ENCODE data around the gene SHROOM1. TPM values are rescaled to one million over a fixed set of nuclear protein-coding genes. Genes with fewer than 3 reads are reported as not detected.

Gene SHROOM1
- total RNA-seq, 4 donors from 2014 or later: 7.0 to 17.0 (median 9.1) TPM

- no peak for TF ChIP-seq CTCF (IDR thresholded peaks at IDR 0.05)
- no peak for DNase-seq (ENCODE audit: low spot score)
These were observed 39.4 kb downstream of the SHROOM1 start for GRCh38 chr5:132791026-132791425.

GRCh38 chr5:132790201-132790865 is 40.1 kb downstream of the SHROOM1 start:
- ATAC-seq (ENCODE audit: low FRiP score) (no peak), DNase-seq (ENCODE audit: low spot score) (no peak)
- no peak for TF ChIP-seq CTCF (IDR thresholded peaks at IDR 0.05)

More at GRCh38 chr5:132791026-132791425, 39.4 kb downstream of the SHROOM1 start:
- ATAC-seq (ENCODE audit: low FRiP score): no peak

GRCh38 chr5:132788990-132789886 is 41.2 kb downstream of the SHROOM1 start:
- no peak for ATAC-seq (ENCODE audit: low FRiP score)
- no peak for TF ChIP-seq CTCF (IDR thresholded peaks at IDR 0.05)
- DNase-seq (ENCODE audit: low spot score): no peak

- no peak for ATAC-seq (ENCODE audit: low FRiP score)
- DNase-seq (ENCODE audit: low spot score): no peak
- no peak for TF ChIP-seq CTCF (IDR thresholded peaks at IDR 0.05)
These were observed 41.9 kb downstream of the SHROOM1 start for GRCh38 chr5:132788508-132788907.

- no peak for ATAC-seq (ENCODE audit: low FRiP score)
- DNase-seq (ENCODE audit: low spot score): no peak
- TF ChIP-seq CTCF (IDR thresholded peaks at IDR 0.05): no peak
These were observed 43.4 kb downstream of the SHROOM1 start for GRCh38 chr5:132787076-132787475.

GRCh38 chr5:132785864-132786263 is 44.6 kb downstream of the SHROOM1 start:
- DNase-seq (ENCODE audit: low spot score) (no peak), ATAC-seq (ENCODE audit: low FRiP score) (no peak)
- no peak for TF ChIP-seq CTCF (IDR thresholded peaks at IDR 0.05)
